GM19467 (cell line): ENCODE data around the gene TK2.
"Not testable (repeated sequence)": the region's sequence is repeated elsewhere in the genome, so short reads cannot be mapped to it uniquely, and the experiment has no call there.

Source experiments
- ATAC-seq: cut with Tn5 transposase; IDR thresholded peaks from one replicate; pipeline ENCODE4 v1.9.1; 2021; ENCODE audit warnings: mild to moderate bottlenecking, moderate library complexity; ENCODE audit not compliant: unreplicated experiment

Gene TK2

GRCh38 chr16:66574081-66574480 is 24.2 kb upstream of the TK2 start:
- no peak for ATAC-seq

DNA sequence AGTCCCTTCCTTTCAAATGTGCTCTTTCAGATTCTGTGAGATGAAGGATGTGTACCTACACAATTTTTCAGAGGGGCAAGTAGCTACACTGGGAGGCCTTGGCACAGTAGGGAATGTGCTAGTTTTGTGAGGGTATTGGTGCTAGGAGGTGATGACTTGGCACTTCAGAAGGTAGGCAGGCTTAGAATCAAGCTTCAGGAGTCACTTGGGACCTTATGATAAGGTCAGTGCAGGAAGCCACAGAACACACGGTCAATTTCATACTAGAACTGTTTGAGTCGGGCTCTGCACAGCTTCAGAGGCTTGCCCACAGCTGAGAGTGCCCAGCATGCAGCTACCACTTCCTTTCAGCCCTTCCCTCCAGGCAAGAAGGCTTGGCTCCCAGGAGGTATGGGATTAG is 22.4 kb upstream of the TK2 start:
- no peak for ATAC-seq

DNA sequence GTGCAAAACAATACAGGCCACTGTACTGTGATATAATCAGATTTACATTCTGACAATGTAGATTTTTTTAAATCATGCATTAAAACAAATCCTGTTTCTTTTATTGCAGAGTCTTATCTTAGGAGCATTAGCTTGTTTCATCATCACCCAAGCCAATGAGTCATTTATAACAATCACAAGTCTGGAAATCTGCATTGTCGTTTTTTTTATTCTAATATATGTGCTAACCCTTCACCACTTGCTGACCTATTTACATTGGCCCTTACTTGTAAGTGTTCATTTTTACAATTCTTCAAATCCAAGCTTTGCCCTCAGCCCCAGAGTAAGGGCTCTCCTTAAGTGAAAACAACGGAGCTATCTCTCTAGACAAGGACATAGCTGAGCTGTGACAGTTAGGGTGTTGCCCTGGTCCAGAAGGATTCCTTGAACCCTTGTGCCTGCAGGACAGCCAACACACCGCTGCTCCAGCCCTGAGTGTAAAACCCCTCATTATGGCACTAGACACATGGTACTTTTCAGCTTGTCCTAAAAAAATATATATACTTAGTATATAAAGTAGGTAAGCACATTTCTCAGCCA is 20.0 kb upstream of the TK2 start:
- no peak for ATAC-seq

DNA sequence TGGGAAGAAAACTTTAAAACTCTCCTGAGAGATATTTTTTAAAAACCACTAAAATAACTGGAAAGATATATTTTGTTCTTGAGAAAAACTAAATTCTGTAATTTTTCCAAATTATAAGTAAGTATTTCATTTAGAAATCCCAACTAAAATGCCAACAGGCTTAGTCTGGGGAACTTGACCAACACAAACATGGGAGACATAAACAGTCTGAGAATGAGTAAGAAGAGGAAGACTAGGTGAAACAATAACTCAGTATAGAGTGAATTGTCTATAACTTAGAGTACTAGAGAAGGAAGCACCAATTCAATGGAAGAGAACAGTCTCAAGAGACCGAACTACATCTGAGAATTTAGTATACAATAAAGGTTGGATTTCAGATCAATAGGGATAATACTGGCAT is 19.2 kb upstream of the TK2 start:
- ATAC-seq: no peak

GRCh38 chr16:66568355-66568754 is 18.4 kb upstream of the TK2 start:
- no peak for ATAC-seq

- not testable (repeated sequence) for ATAC-seq
These were observed 17.3 kb upstream of the TK2 start for GRCh38 chr16:66567270-66567669.

GRCh38 chr16:66566051-66566901 is 16.4 kb upstream of the TK2 start, which contains the start of gene CMTM1:
Gene CMTM1 (plus strand): TSS chr16:66566439. CDS start chr16:66566514, 75 bp downstream.
- ATAC-seq: no peak

DNA sequence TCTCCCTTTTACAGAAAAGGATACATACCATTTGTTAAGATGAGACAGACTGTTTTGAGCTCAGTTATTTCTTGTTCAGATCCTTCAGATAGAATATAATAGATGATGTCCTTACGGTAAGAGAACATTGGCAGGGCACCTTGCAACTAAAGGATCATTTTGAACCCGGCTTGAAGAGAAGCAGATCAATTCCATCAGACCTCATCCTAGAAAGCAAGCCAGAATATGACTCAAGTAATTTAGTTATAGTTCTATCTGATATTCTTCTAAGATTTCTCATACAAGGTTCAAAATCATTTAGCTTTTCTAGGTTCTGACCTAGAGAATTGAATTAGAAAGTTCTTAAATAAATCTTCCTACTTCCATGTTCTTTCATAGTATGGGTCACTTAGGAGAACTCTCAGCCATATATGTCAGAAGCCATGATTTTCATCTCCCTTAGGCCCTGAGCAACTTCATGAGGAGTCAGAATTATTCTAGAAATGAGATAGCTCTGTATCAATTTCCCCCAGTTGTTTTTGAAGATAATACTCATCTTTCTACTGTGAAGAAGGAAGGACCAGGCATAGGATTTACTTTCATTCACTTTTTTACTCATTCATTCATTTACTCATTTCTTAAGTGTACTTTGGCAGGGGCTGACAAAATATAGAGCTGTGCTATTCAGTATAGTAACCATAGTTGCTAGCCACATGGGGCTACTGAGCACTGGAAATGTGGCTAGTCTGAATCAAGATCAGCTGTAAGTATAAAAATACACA is 13.8 kb upstream of the TK2 start:
- no peak for ATAC-seq

- no peak for ATAC-seq
These were observed 13.1 kb upstream of the TK2 start for GRCh38 chr16:66562986-66563385.

- no peak for ATAC-seq
These were observed 12.5 kb upstream of the TK2 start for GRCh38 chr16:66562409-66562808.

GRCh38 chr16:66561381-66562080 is 11.6 kb upstream of the TK2 start:
- ATAC-seq: no peak

- ATAC-seq: no peak
These were observed 10.2 kb upstream of the TK2 start for GRCh38 chr16:66560107-66560506.

GRCh38 chr16:66554495-66554894 is 4.6 kb upstream of the TK2 start:
- no peak for ATAC-seq

- ATAC-seq: no peak
These were observed 4.1 kb upstream of the TK2 start for GRCh38 chr16:66554021-66554420.

DNA sequence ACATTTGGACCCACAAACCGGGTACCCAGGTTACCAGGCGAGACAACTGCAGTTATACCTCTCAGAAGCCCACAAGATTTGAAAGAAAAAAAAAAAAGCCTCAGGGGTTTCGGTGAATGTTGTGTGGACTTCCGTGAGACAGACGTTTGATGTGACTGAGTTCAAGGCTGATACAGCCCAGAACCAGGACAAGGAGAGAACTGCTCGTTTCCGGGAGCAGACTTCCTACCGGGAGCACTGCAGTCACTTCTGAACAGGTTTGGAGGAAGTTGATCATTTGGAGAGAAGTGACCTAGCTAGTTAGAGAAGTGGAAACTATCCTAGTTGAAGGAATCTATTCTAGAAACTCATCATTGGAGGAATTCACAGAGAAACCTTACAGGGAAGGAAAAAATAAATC is 3.3 kb upstream of the TK2 start:
- no peak for ATAC-seq

- ATAC-seq: peak; percentile 69
These were observed 2.6 kb upstream of the TK2 start, which contains the start of gene CKLF for GRCh38 chr16:66552286-66553177. Gene CKLF (plus strand): TSS chr16:66552576. CDS start chr16:66552716, 140 bp downstream.

DNA sequence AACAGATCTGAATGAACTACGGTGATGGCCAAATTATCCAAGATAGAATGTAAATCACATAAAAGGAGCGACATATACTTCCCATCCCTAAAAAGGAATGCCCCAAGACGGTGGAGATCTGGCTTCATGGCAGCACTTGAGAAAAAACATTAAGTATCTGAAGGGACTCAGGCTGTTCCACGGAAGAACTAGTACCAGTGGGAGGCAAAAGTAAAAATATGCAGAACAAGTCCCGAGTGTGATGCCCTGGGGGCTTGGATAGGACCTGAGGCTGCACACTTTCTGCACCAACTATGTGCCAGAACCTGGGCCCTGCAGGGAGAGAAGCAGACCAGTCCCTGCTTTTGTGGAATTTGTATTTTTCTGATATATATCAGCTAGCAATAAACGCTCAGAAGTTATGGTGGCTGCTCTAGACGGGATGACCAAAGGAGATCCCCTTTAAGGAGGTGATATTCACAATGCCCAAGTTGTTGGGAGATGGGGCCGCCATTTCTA is 1.9 kb upstream of the TK2 start:
- ATAC-seq: no peak

- no peak for ATAC-seq
These were observed 1.4 kb upstream of the TK2 start for GRCh38 chr16:66551348-66551759.

DNA sequence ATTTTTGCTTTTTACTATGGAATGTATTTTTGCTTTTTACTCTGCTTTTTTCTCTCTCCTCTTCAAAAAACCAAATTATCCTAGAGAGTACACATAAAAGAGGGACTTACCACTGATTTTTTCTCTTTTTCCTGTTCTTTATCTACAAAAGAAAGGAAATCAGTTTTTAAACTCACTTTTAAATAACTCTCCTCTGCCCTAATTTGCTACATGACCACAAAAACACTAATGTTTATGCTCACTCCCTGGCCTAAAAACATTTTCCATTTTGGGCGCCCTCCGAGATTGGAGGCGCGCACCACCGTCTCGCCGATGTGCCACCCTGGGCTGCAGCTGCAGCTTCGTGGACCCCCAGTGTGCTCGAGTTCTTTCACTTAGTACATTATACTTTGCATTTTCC is 1.1 kb downstream of the TK2 start:
- no peak for ATAC-seq

- no peak for ATAC-seq
These were observed 1.9 kb downstream of the TK2 start for GRCh38 chr16:66548068-66548467.
